ENCODE measurements around the gene GAS7.

The GAS7 gene

GRCh38 chr17:10127819-10128425, 70.5 kb downstream of the GAS7 start:
- DNase-seq: no peak

GRCh38 chr17:10126616-10127501, 71.5 kb downstream of the GAS7 start:
- no peak for DNase-seq

GRCh38 chr17:10126276-10126615, 72.2 kb downstream of the GAS7 start:
- DNase-seq: no peak

DNA sequence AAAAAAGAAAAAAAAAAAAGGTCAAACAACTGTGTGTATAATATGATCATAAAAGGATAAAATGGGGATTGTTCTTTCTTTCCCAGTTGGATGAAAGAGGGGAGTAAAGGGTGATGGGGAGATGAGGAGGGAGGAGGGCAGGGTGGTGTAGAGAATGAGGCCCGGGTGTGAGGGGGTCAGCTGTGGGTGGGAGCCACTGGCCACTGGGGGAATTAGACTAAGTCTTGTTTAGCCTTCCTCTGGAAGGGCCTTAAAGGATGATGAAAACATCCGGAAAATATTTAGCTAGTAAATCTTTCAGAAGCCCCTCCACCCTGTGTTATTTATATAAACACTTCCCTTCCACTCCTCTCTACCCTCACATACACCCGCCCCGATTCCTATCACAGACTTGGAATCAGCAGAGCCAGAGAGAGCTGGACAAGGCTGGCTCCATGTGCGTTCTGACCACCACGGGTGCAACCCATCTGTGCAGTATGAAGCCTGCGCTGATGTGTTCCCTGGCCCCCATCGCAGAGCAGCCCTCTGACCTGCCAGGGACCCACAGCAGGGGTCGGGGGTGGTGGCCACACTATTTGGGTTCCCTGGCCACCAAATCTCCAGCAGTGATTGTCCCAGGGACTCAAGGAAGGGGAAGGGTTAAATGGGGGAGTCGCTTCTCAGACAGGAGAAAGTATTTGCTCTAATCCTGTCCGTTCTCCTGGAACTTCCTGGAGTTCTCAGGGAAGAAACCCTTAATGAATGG, 72.7 kb downstream of the GAS7 start:
- no peak for DNase-seq

DNA sequence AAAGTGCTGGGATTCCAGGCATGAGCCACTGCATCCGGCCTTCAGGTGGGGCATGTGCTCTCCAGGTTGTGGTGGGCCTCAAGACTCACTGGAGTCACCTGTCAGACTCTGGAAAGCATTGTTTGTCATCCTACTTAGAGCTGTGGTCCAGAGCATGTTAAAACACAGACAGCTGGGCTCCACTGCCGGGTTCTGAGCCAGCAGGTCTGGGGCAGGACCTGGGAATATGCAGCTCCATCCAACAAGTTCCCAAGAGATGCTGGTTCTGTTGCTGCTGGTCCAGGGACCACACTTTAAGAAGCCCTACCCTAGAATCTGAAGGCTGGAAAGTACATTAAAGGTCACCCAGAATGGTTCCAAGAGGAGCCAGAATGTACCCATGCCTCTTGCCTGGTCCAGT, 75.3 kb downstream of the GAS7 start:
- DNase-seq: no peak

- DNase-seq: no peak
Observed at GRCh38 chr17:10121971-10122707, 76.3 kb downstream of the GAS7 start.

- no peak for DNase-seq
Observed at GRCh38 chr17:10120749-10121148, 77.7 kb downstream of the GAS7 start.

GRCh38 chr17:10120109-10120485, 78.3 kb downstream of the GAS7 start:
- DNase-seq: no peak

DNA sequence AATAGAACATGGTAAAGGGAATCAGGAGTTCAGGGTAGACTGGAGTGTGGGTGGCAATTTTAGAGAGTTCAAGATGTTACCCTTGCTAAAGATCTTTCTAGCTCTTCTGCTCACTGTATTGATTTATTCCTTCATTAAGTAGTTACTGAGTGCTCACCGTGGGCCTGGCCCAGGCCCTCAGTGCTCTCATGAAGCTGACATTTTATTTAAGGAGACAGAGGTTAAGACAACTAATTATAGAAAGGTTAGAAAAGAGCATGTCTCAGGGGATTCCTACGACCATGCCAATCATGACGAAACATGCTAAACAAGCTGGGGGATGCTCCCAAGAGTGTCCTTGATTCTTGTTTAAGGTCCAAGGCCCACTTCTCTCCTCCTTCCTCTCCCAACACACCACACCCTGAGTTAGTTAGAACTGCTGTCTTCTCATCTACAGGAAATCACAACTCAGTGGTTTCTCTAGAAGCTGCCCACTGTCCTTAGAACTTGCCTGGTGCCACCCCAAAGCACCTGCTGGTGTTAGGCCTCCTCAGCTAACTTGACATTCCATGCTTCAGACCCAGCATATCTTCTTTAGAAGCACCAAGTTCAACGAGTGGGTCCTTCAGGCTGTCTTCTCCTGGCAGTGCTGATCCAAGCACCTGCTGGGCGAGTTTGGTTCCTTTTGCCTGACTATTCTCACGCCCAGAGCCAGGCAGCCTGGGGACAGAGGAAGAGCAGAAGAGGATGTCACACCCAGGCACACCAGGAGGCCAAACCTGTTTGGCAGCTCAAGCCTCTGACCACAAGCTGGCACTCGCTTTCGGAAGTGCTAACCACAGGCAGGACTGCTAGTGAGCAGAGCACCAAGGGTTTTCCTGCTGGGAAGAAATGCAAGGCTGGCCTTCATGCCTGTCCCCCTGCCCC, 79.0 kb downstream of the GAS7 start:
- DNase-seq: no peak

DNA sequence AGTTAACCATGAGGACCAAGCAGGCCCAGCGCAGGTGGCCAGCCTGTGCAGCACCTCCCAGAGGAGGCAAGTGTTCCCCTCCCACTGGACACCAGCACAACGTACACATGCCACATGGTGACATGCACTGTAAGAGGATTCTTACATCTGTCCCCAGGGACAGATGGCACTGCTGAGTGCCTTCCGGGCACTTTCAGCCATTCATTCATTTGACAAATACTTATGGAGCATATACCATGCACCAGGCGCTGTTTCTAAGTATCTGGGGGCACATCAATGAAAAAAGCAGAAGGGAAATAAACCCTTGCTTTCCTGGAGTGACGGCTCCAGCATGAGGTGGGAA, 79.6 kb downstream of the GAS7 start:
- no peak for DNase-seq

DNA sequence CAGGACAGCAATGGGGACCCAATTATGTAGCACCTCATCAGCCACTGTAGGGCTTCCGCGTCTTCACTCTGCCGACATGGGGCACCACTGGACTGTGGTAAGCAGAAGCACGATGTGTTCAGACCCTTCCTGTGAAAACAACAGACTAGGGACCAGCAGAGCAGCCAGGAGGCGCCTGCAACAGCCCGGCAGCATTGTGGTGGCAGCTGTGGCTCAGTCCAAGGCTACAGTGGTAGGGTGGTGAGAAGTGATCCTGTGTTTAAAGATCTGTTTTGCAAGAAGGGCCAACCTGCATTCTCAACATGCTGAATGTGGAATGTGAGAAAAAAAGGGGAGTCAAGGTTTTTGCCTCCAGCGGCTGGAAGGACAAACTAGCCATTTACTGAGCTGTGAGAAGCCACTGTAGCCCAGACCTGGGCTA, 80.8 kb downstream of the GAS7 start:
- no peak for DNase-seq

- no peak for DNase-seq
Observed at GRCh38 chr17:10116753-10117420, 81.5 kb downstream of the GAS7 start.

GRCh38 chr17:10116267-10116666, 82.1 kb downstream of the GAS7 start:
- no peak for DNase-seq

GRCh38 chr17:10115536-10115932, 82.9 kb downstream of the GAS7 start:
- DNase-seq: no peak

DNA sequence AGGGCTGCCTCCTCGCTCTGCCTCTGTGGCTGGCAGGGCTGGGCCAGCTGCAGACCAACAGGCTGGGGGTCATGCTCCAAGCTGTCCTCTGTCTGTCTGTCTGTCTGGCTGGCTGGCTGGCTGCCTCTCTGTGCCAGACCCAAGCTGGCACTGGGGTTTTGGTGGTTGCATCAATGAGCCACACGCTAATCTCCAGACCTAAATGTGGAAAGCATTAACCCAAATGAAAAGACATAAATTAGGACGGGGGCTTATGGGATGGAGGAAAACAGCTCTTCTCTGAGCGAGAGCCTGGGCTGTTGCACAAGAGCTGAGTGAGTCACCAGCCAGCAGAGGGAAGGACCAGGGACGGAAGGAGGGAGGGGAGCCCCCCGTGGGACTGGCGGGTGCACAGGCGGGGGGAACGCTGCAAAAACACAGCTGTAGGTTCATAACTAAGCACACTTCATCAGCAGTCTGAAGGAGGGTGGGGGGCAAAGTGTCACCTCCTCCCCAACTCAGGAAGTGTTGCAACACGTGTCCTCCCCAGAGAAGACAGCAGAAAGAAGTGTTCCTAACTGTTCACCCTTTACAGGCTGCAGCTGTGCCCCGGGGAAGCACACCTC, 83.4 kb downstream of the GAS7 start:
- DNase-seq: no peak

GRCh38 chr17:10112962-10113361, 85.4 kb downstream of the GAS7 start:
- no peak for DNase-seq

- DNase-seq: no peak
Observed at GRCh38 chr17:10111907-10112452, 86.4 kb downstream of the GAS7 start.

GRCh38 chr17:10109146-10109545, 89.3 kb downstream of the GAS7 start:
- no peak for DNase-seq

- DNase-seq: no peak
Observed at GRCh38 chr17:10107316-10108165, 90.9 kb downstream of the GAS7 start.

- DNase-seq: no peak
Observed at GRCh38 chr17:10106067-10106466, 92.3 kb downstream of the GAS7 start.

All from NCI-H1092 (cell line).